ENCODE results near the gene LITAF.
"Not testable (repeated sequence)": the region's sequence is repeated elsewhere in the genome, so short reads cannot be mapped to it uniquely, and the experiment has no call there.

LITAF gene

DNA sequence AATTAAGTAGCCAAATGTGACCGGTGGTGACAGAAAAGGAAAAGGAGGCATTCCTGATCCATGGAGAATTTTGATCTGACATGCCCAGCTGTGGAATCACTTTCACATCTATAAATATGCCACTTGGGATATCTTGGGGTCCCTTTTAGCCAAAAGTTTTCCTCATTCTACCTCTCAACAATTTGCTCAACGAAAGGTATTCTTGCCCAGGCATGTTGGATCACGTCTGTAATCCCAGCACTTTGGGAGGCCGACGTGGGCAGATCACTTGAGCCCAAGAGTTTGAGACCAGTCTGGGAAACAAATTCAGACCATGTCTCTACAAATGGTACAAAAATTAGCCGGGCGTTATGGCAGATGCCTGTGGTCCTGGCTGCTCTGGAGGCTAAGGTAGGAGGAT, 24.3 kb downstream of the LITAF start:
- Mint-ChIP-seq H3K4me3 (no peak overlapping the region), H3K4me1 (ENCODE audit: low read depth) (peaks cover 84% of the 10 kb centered on the region), H3K9me3 (no peaks in the 10 kb centered on the region), H3K36me3 (ENCODE audit: low read depth) (peaks cover 37% of the 10 kb centered on the region), H3K27me3 (no peaks in the 10 kb centered on the region), H3K27ac (peak overlapping the region; percentile 92)

DNA sequence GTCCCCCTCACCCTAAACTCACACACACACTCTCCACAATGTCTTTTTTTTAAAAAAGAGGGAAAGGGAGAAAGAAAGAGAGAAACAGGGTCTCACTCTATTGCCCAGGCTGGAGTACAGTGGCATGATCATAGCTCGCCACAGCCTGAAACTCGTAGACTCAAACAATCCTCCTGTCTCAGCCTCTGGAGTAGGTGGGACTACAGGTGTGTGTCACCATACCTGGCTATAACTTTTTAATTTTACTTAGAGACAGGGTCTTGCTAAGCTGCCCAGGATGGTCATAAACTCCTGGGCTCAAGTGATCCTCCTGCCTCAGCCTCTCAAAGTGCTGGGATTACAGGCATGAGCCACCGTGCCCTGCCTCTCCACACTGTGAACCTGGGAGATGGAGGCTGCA, 24.9 kb downstream of the LITAF start:
- Mint-ChIP-seq H3K27ac (peak overlapping the region; percentile 92), H3K9me3 (no peaks in the 10 kb centered on the region), H3K4me1 (ENCODE audit: low read depth) (peaks cover 89% of the 10 kb centered on the region), H3K36me3 (ENCODE audit: low read depth) (peaks cover 37% of the 10 kb centered on the region), H3K27me3 (no peaks in the 10 kb centered on the region), H3K4me3 (peak overlapping the region; percentile 73)

DNA sequence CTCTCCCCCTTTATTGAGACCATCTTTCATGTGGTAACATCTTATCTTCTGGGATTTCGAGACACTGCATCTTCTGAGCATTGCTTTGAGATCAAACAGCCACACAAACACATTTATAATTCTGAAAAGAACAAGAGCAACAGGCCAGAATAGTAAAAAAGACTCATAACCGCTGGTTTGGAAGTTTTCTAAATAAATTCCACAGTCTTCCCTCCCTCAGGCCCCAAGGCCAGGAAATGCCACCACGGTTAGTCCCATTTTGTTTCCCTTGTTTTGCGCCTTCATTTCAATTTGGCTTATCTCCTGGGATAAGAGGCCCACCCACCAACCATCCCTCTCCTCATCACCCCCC, 25.3 kb downstream of the LITAF start:
- H3K4me1 Mint-ChIP-seq (ENCODE audit: low read depth): peaks cover 88% of the 10 kb centered on the region
- peak overlapping the region; percentile 73 for H3K4me3 Mint-ChIP-seq
- H3K27me3 Mint-ChIP-seq: no peaks in the 10 kb centered on the region
- peaks cover 37% of the 10 kb centered on the region for H3K36me3 Mint-ChIP-seq (ENCODE audit: low read depth)
- H3K9me3 Mint-ChIP-seq: no peaks in the 10 kb centered on the region
- H3K27ac Mint-ChIP-seq: peak overlapping the region; percentile 92

DNA sequence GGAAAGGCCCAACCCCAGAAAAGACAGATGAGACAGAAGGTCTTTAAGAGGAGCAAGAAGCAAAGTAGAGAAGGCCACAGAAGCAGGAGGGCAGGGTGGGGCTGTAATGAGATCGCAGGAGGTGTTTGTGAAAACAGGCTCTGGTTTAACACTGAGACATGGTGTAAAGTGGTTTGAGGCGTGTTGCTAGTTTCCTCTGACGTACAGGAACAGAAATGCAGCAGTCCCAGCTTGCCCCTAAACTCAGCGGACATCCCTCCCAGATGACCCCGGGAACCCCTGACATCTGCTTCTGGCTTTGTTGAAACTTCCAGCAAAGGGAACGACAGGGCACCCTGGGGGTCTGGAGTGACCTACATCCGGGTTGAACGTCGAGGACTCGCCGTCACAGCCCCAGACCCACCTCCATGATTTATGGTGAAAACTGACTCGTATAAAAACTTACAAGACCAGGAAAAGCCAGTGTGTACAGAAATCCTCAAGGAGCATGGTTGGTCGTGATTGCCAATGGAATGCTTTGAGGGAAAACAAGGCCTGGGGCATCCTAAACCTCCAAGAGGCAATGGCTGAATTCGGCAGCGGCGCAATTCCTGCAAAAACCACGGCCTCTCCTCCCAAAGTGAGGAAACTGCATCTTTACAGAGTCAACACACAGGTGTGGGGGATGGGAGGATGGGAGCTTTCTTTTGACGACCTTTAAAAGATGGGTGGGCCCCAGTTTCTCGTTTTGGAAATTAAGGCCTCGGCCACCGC, 25.8 kb downstream of the LITAF start:
- Mint-ChIP-seq H3K4me1 (ENCODE audit: low read depth) (peaks cover 87% of the 10 kb centered on the region), H3K27ac (peak overlapping the region; percentile 92), H3K9me3 (no peaks in the 10 kb centered on the region), H3K27me3 (no peaks in the 10 kb centered on the region), H3K4me3 (peak overlapping the region; percentile 73), H3K36me3 (ENCODE audit: low read depth) (peaks cover 38% of the 10 kb centered on the region)

DNA sequence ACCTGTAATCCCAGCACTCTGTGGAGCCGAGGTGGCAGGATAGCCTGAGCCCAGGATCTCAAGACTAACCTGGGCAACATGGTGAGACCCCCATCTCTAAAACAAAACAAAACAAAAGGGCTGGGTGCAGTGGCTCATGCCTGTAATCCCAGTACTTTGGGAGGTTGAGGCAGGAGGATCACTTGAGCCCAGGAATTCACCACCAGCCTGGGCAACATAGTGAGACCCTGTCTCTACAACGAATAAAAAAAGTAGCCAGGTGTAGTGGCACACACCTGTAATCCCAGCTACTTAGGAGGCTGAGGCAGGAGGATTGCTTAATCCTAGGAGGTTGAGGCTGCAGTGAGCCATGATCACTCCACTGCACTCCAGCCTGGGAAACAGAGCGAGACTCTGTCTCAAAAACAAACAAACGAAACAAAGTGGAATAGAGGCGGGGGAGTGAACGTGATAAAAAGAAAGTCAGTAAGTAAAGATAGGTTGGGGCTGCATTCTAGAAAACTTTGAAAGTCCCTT, 28.4 kb downstream of the LITAF start:
- H3K9me3 Mint-ChIP-seq, H3K4me3 Mint-ChIP-seq, H3K27me3 Mint-ChIP-seq: not testable (repeated sequence)
- Mint-ChIP-seq H3K27ac (peak overlapping the region; percentile 18), H3K36me3 (ENCODE audit: low read depth) (peaks cover 54% of the 10 kb centered on the region), H3K4me1 (ENCODE audit: low read depth) (peaks cover 69% of the 10 kb centered on the region)

DNA sequence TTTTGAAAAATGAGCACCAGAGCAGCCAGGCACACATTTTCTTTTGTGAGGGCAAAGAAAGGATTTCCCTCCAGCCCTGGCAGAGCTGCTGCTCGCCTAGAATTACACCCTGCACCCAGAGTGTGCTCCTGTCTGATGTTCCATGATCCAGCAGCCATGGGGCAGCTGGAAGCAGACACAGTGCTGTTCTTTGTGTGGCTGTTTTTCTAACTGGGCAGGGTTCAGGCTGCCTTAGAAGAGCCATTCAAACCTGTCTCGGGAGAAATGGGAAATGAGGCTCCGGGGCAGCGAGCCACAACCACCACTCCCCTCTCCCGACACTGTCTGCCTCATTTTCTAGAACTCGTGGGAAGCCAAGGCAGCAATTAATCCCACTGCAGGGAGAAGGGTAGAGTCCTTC, 28.9 kb downstream of the LITAF start:
- Mint-ChIP-seq H3K27me3 (no peaks in the 10 kb centered on the region), H3K27ac (peak overlapping the region; percentile 28), H3K4me3 (no peak overlapping the region), H3K4me1 (ENCODE audit: low read depth) (peaks cover 66% of the 10 kb centered on the region), H3K9me3 (no peaks in the 10 kb centered on the region), H3K36me3 (ENCODE audit: low read depth) (peaks cover 54% of the 10 kb centered on the region)

DNA sequence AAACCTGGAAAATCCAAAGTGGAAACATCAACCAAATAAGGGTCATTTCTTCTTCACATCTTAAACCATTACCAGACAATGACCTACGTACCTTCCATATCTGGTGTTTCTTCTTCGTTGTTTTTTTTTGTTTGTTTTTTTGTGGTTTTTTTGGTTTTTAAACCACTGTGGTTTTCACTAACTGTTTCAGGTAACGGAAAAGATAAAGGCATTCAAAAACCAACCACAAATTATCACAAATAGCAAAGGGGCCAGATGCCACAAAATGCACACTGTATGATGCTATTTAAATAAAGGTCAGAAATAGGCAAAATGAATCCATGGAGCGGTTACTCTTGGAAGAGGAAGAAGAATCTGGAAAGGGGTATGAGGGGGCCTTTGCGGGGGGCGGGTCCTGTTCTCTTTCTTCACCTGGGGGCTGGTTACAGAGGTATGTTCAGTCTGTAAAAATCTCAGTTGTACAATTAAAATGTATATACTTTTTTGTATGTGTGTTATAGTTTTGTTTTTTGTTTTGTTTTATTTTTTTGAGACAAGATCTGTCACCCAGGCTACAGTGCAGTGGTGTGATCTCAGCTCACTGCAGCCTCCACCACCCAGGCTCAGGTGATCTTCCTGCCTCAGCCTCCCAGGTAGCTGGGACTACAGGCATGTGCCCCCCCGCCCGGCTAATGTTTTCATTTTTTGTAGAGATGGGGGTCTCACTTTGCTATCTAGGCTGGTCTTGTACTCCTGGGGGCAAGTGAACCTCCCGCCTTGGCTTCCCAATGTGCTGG, 29.6 kb downstream of the LITAF start:
- Mint-ChIP-seq H3K36me3 (ENCODE audit: low read depth) (peaks cover 59% of the 10 kb centered on the region), H3K4me1 (ENCODE audit: low read depth) (peaks cover 63% of the 10 kb centered on the region), H3K27ac (peak overlapping the region; percentile 78), H3K4me3 (no peak overlapping the region), H3K27me3 (no peaks in the 10 kb centered on the region), H3K9me3 (no peaks in the 10 kb centered on the region)

DNA sequence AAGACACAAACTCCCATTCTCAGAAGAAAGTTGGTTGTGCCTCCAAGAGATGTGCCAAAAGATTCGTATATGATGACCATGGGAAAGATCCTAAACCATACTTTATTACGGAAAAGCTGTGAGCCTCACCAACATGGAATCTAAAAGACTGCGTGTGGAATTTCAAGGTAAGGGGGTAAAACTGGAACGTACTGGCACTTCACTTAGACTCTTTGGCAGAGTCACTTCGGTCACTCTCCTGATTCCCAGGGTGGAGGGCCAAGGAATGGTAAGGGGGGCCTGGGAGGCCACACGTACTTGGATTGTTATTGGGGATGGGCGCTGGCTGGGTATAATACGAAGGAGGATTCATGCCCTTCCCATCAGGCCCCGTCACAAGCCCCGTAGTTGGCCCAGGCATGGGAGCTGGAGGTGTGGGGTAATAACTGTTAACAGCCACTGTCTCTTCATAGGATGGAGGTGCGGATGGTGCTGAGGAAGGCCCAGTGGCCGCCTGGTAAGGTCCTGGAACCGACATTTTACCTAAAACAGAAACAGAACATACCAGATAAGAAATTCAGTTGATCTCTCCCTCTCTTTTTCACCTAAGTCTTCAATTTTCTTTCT, 30.4 kb downstream of the LITAF start:
- Mint-ChIP-seq H3K36me3 (ENCODE audit: low read depth) (peaks cover 65% of the 10 kb centered on the region), H3K9me3 (no peaks in the 10 kb centered on the region), H3K27me3 (no peaks in the 10 kb centered on the region), H3K4me3 (no peak overlapping the region), H3K27ac (peak overlapping the region; percentile 78), H3K4me1 (ENCODE audit: low read depth) (peaks cover 54% of the 10 kb centered on the region)

DNA sequence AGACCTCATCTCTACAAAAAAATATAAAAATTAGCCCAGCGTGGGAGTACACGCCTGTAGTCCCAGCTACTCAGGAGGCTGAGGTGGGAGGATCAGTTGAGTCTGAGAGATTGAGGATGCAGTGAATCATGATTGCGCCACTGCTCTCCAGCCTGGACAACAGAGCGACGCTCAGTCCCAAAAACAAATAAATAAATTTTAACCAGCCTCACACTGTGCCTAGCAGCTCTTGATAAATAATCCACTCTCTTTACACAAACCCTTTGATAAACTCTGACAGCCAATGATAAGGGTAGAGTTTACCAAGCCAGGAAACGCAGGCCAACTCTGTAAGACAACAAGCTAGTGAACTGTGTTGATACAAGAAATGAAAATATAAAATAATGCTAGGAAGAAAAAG, 32.7 kb downstream of the LITAF start:
- no peaks in the 10 kb centered on the region for H3K9me3 Mint-ChIP-seq
- no peak overlapping the region for H3K4me3 Mint-ChIP-seq
- H3K27ac Mint-ChIP-seq: no peak overlapping the region
- H3K4me1 Mint-ChIP-seq (ENCODE audit: low read depth): peaks cover 35% of the 10 kb centered on the region
- H3K27me3 Mint-ChIP-seq: no peaks in the 10 kb centered on the region
- peaks cover 82% of the 10 kb centered on the region for H3K36me3 Mint-ChIP-seq (ENCODE audit: low read depth)

DNA sequence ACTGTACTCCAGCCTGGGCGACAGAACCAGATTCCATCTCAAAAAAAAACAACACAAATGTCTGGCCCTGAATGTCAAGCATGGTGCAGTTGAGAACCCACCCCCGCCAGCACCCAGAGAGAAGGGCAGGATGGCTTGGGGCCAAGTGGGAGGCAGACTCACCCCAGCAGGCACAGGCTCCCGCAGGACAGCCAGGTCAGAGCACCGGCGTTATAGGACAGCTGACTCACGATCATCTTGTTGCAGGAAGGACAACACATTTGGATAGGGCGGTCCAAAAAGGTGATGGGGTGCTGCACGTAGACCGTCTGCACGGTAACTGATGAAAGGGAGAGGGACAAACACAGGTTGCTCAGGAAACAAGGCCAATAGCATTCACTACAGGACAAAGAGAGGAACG, 33.3 kb downstream of the LITAF start:
- Mint-ChIP-seq H3K4me1 (ENCODE audit: low read depth) (peaks cover 29% of the 10 kb centered on the region), H3K27me3 (no peaks in the 10 kb centered on the region), H3K36me3 (ENCODE audit: low read depth) (peaks cover 82% of the 10 kb centered on the region), H3K9me3 (no peaks in the 10 kb centered on the region), H3K27ac (peak overlapping the region; percentile 65), H3K4me3 (no peak overlapping the region)

DNA sequence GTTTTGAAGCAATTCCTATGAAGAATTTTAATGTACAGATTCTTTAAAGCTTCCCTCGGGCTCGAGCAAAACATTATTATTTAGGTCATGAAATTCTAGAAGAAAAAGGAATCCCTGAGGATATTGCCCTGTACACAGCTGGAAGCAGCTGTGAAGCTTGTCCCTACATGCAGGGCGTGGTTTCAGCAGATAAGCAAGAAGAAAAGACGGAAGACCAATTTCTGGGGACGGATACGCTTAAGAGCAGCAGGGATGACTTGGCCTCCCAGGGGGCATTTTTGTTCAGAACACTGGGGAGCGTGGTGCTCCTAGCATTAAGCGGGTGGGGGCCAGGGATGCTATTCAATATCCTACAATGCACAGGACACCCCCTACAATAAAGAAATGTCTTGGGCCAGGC, 34.3 kb downstream of the LITAF start:
- H3K36me3 Mint-ChIP-seq (ENCODE audit: low read depth): peaks cover 90% of the 10 kb centered on the region
- no peaks in the 10 kb centered on the region for H3K9me3 Mint-ChIP-seq
- H3K27me3 Mint-ChIP-seq: no peaks in the 10 kb centered on the region
- H3K4me1 Mint-ChIP-seq (ENCODE audit: low read depth): peaks cover 21% of the 10 kb centered on the region
- H3K4me3 Mint-ChIP-seq: no peak overlapping the region
- H3K27ac Mint-ChIP-seq: no peak overlapping the region

DNA sequence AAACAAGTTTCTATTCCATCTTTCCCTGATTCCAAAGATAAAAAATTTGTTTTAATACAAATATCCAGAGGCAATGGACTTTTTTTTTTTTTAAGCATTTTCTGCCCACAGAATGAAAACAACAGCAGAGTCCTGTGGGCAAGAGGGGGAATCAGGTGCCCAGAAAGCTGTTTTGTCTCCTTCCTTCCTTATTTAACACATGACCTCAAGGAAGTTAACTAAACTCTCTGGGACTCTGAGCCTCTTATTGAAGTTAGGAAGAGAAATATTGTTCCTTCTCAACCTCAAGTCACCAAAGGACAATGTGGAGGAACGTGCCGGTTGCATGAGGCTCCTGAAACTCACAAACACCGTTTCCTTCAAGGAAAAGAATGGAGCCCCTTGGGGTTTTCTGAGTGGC, 34.9 kb downstream of the LITAF start:
- H3K9me3 Mint-ChIP-seq: no peaks in the 10 kb centered on the region
- no peak overlapping the region for H3K4me3 Mint-ChIP-seq
- no peak overlapping the region for H3K27ac Mint-ChIP-seq
- no peaks in the 10 kb centered on the region for H3K27me3 Mint-ChIP-seq
- H3K36me3 Mint-ChIP-seq (ENCODE audit: low read depth): peaks cover 91% of the 10 kb centered on the region
- H3K4me1 Mint-ChIP-seq (ENCODE audit: low read depth): peaks cover 15% of the 10 kb centered on the region

DNA sequence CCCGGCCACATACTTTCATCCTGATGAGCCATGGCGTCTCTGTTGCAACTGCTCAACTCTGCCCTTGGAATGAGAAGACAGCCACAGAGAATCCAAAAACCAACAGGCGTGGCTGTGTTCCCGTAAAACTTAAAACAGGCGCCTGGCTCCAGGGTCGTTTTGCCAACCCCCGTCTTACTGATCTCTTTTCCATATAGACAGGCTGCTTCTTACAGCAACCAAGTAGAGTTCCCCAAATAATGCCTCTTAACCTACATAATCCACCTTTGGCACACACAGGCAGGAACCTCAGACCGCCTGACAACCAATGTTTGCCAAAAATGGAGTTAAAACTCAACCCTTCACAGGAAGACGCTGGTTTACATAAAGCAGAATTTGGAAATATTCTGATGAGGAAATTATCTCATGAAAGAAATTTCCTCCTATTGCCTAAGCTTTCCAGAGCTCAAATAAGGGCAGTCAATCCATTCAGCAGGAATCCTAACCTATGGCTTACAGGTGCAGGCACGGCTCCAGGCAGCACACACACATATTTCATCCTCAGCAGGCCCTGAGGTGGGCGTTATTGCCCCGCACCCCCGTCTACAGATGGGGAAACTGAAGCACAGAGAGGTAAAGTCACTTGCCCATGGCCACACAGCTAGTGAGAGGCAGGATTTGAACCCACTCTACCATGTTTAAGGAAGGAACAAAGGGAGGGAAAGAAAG, 35.8 kb downstream of the LITAF start:
- H3K36me3 Mint-ChIP-seq (ENCODE audit: low read depth): peaks cover 86% of the 10 kb centered on the region
- peaks cover 8% of the 10 kb centered on the region for H3K4me1 Mint-ChIP-seq (ENCODE audit: low read depth)
- H3K27ac Mint-ChIP-seq: peak overlapping the region; percentile 0
- no peaks in the 10 kb centered on the region for H3K27me3 Mint-ChIP-seq
- H3K4me3 Mint-ChIP-seq: no peak overlapping the region
- H3K9me3 Mint-ChIP-seq: no peaks in the 10 kb centered on the region

DNA sequence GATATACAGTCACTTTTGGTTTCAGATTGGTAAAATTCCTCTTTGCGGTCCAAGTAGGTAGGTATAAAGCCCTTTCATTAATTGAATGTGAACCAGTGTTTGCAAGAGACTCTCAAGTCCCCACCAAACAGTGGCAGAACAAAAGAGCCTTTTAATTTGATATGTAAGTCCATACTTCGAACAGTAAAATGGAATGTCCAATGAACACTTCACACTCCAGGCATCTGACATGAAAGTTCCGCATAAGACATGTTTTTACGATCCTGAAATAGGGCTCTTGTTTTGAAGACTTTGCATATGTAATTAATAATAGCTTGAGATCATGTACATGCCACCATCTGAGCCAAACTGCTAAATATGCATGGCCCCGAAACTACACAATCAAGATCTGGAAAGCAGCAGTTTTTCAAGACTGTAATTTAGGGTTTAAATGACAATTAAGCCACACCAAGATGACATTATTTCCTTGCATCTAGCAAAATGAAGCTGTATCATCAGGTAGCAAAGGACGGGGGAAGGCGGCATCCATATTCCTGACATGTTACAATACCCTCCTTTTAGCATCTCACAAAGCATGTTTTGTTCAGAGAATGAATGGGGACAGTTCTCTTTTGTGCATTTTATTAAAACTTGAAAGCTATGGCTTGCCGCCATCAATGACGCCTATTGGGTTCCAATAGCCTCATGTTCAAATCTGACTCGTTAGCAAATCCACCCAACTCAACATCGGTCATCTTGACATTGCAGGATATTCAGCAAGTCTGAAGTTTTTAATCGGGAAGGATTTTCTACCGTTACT, 39.4 kb downstream of the LITAF start:
- peaks cover 9% of the 10 kb centered on the region for H3K4me1 Mint-ChIP-seq (ENCODE audit: low read depth)
- H3K27me3 Mint-ChIP-seq: no peaks in the 10 kb centered on the region
- H3K27ac Mint-ChIP-seq: no peak overlapping the region
- peaks cover 57% of the 10 kb centered on the region for H3K36me3 Mint-ChIP-seq (ENCODE audit: low read depth)
- no peaks in the 10 kb centered on the region for H3K9me3 Mint-ChIP-seq
- no peak overlapping the region for H3K4me3 Mint-ChIP-seq
